Osteoblast (primary cell): ENCODE data around the gene ADAMTS19. TPM values are rescaled to one million over a fixed set of nuclear protein-coding genes. Genes with fewer than 3 reads are reported as not detected.
"Not testable (repeated sequence)": the region's sequence is repeated elsewhere in the genome, so short reads cannot be mapped to it uniquely, and the experiment has no call there.

ENCODE experiments used
- DNase-seq: peaks from one replicate; pipeline ENCODE4 v3.0.0; 2011; ENCODE audit warnings: low spot score, mixed read lengths; ENCODE audit not compliant: insufficient read length; ENCODE audit errors: missing footprints
- H2AFZ ChIP-seq: 2 replicates; pipeline ENCODE4 v1.6.0; 2011; ENCODE audit warnings: mild to moderate bottlenecking, low read length
- H3K27ac ChIP-seq: 2 replicates; pipeline ENCODE4 v1.5.1; 2011; ENCODE audit warnings: mild to moderate bottlenecking, low read depth, low read length, moderate library complexity
- H3K27me3 ChIP-seq: 2 replicates; pipeline ENCODE4 v1.6.0; 2012; ENCODE audit warnings: mild to moderate bottlenecking, control low read depth, inconsistent platforms, low read length, moderate library complexity; ENCODE audit not compliant: insufficient read depth
- H3K36me3 ChIP-seq: 2 replicates; pipeline ENCODE4 v1.5.1; 2011; ENCODE audit warnings: mild to moderate bottlenecking, low read length, control low read depth, moderate library complexity; ENCODE audit not compliant: insufficient read depth
- H3K4me1 ChIP-seq: 2 replicates; pipeline ENCODE4 v1.5.1; 2011; ENCODE audit warnings: mild to moderate bottlenecking, low read length, control low read depth, moderate library complexity; ENCODE audit not compliant: insufficient read depth
- H3K4me2 ChIP-seq: 2 replicates; pipeline ENCODE4 v1.6.0; 2011; ENCODE audit warnings: mild to moderate bottlenecking, low read length; ENCODE audit not compliant: insufficient read depth
- H3K4me3 ChIP-seq: fragments of 200-600 bp; sonication (generic); 3 replicates; pipeline ENCODE4 v1.5.1; 2012; ENCODE audit warnings: mild to moderate bottlenecking, low read length, inconsistent platforms; ENCODE audit not compliant: insufficient read depth
- H3K79me2 ChIP-seq: 2 replicates; pipeline ENCODE4 v1.6.0; 2012; ENCODE audit warnings: mild to moderate bottlenecking, low read length, control low read depth, inconsistent platforms; ENCODE audit not compliant: insufficient read depth
- H3K9me3 ChIP-seq: 2 replicates; pipeline ENCODE4 v1.5.1; 2011; ENCODE audit warnings: low read depth, low read length, control low read depth
- H4K20me1 ChIP-seq: 2 replicates; pipeline ENCODE4 v1.6.0; 2012; ENCODE audit warnings: mild to moderate bottlenecking, low read length, control low read depth; ENCODE audit not compliant: insufficient read depth
- CTCF ChIP-seq: IDR thresholded peaks from 2 replicates; pipeline ENCODE4 v1.5.1; 2011; ENCODE audit warnings: mild to moderate bottlenecking, low read depth, low read length, moderate library complexity; ENCODE audit errors: extremely low read depth
- total RNA-seq: library from RNA; depleted of rRNA; stranded (reverse); fragments of >200 nt; gene quantifications from 2 replicates; pipeline ENCODE4 v1.2.3, GENCODE V29; 2012

ADAMTS19 gene
- total RNA-seq, 1 donor, result not detected

- Histone ChIP-seq H3K27ac (no peak overlapping the region), H3K4me3 (no peak overlapping the region), H3K9me3 (no peaks in the 10 kb centered on the region), H3K27me3 (no peaks in the 10 kb centered on the region), H3K79me2 (no peaks in the 10 kb centered on the region), H3K4me2 (no peak overlapping the region), H4K20me1 (no peaks in the 10 kb centered on the region), H3K4me1 (no peaks in the 10 kb centered on the region), H2AFZ (no peak overlapping the region), H3K36me3 (no peaks in the 10 kb centered on the region)
- TF ChIP-seq CTCF, result no peak
- DNase-seq, result no peak
Measured at GRCh38 chr5:129569295-129569694, 109.2 kb downstream of the ADAMTS19 start.

- no peak overlapping the region for H3K27ac ChIP-seq
- H3K27me3 ChIP-seq, result no peaks in the 10 kb centered on the region
- DNase-seq, result no peak
- no peaks in the 10 kb centered on the region for H3K79me2 ChIP-seq
- H3K9me3 ChIP-seq, result no peaks in the 10 kb centered on the region
- H4K20me1 ChIP-seq, result no peaks in the 10 kb centered on the region
- H3K4me1 ChIP-seq, result no peaks in the 10 kb centered on the region
- H2AFZ ChIP-seq, result no peak overlapping the region
- H3K36me3 ChIP-seq, result no peaks in the 10 kb centered on the region
- H3K4me2 ChIP-seq, result no peak overlapping the region
- H3K4me3 ChIP-seq, result no peak overlapping the region
- TF ChIP-seq CTCF, result no peak
Measured at GRCh38 chr5:129572060-129572459, 112.0 kb downstream of the ADAMTS19 start.

GRCh38 chr5:129584496-129584895 is 124.4 kb downstream of the ADAMTS19 start:
- not testable (repeated sequence) for H4K20me1 ChIP-seq, H3K9me3 ChIP-seq, H3K36me3 ChIP-seq, DNase-seq, H3K27ac ChIP-seq, H3K79me2 ChIP-seq, H3K4me1 ChIP-seq, H3K27me3 ChIP-seq, H3K4me3 ChIP-seq, H2AFZ ChIP-seq, H3K4me2 ChIP-seq

- Histone ChIP-seq H3K9me3 (no peaks in the 10 kb centered on the region), H3K27me3 (no peaks in the 10 kb centered on the region), H3K79me2 (no peaks in the 10 kb centered on the region), H3K4me2 (no peak overlapping the region), H3K4me1 (no peaks in the 10 kb centered on the region), H3K27ac (no peak overlapping the region), H4K20me1 (no peaks in the 10 kb centered on the region), H2AFZ (no peak overlapping the region), H3K36me3 (no peaks in the 10 kb centered on the region), H3K4me3 (no peak overlapping the region)
- TF ChIP-seq CTCF, result no peak
- no peak for DNase-seq
Measured at GRCh38 chr5:129591508-129592160, 131.5 kb downstream of the ADAMTS19 start.
